T-helper 1 cell treated with Interleukin-12 subunit alpha and Interleukin-12 subunit beta and Interleukin-4 antibody, amounts not matched to agents 30 μg/mL and 1 μg/mL, for 36 hours (primary cell): Measurements from ENCODE around the gene CEP131.

ENCODE experiments used
- H3K27ac Mint-ChIP-seq: one replicate; pipeline ENCODE4 v1.8.0; 2021; ENCODE audit warnings: mild to moderate bottlenecking, mixed read lengths
- H3K27me3 Mint-ChIP-seq: one replicate; pipeline ENCODE4 v1.8.0; 2021; ENCODE audit warnings: low read depth, mixed read lengths
- H3K36me3 Mint-ChIP-seq: one replicate; pipeline ENCODE4 v1.8.0; 2021; ENCODE audit warnings: low read depth, mixed read lengths
- H3K4me1 Mint-ChIP-seq: one replicate; pipeline ENCODE4 v1.8.0; 2021; ENCODE audit warnings: low read depth, mixed read lengths
- H3K4me3 Mint-ChIP-seq: one replicate; pipeline ENCODE4 v1.8.0; 2021; ENCODE audit warnings: mild to moderate bottlenecking, moderate library complexity, mixed read lengths
- H3K9me3 Mint-ChIP-seq: one replicate; pipeline ENCODE4 v1.8.0; 2021; ENCODE audit warnings: mixed read lengths

CEP131 gene

DNA sequence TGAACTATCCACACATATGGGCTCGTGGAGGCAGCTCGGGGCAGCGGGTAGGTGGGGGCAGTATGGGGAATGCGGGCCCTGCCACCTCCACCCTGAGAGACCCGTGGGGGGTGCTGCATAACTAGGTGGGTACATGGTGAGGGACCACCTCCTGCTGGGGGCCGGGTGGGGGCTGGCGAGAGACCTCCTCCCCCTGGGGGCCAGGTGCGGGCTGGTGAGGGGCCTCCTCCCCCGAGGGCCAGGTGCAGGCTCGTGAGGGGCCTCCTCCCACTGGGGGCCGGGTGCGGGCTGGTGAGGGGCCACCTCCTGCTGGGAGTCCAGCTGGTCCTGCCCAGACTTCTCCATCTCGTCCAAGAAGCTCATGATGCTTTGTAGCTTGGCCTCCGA lies 25.4 kb downstream of the CEP131 start:
- no peak overlapping the region for H3K27ac Mint-ChIP-seq
- no peaks in the 10 kb centered on the region for H3K27me3 Mint-ChIP-seq
- H3K4me3 Mint-ChIP-seq: no peak overlapping the region

DNA sequence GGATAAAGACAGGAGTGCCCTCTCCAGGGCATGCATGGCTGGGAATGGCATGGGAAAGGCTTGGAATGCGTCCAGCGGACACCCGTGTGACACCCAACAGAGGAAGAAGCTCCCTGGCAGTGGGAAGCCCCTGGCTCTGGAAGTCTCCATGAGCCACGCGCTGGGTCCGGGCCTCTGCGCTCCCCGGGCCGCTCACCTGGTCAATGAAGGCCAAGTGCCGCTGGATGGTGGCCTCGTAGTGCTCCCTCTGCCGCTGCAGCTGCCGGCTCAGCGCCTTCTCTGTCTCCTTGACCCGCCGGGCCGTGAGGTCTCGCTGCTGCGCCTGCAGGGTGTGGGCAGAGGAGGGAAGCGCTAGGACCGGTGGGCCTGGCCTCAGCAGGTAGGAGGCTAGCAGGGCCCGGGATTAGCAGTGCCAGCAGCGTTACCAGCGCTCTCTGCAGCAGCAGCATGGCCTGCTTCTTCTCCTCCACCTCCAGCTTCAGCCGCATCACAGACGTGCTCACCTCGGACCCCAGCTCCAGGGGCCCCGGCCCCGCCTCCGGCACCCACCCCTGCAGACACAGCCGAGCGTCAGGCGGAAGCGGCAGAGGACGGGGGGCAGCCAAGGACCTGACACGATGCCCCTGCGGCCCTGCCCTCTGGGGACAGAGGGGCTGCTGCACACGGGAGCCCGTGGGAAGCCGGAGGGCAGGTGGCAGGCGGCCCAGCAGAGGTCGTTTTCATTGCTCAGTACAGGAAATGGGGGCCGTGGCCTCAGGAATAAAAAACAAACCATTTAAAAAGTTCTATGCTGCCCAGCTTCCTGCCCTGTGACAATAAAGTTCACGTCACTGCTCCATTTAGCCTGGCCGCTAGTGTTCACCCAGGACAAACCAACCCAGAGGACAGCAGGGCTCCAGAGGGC lies 26.0 kb downstream of the CEP131 start:
- Mint-ChIP-seq H3K36me3 (no peaks in the 10 kb centered on the region), H3K27me3 (no peaks in the 10 kb centered on the region)

More for the DNA sequence above, 25.4 kb downstream of the CEP131 start:
- Mint-ChIP-seq H3K9me3 (no peaks in the 10 kb centered on the region), H3K36me3 (no peaks in the 10 kb centered on the region), H3K4me1 (no peaks in the 10 kb centered on the region)

DNA sequence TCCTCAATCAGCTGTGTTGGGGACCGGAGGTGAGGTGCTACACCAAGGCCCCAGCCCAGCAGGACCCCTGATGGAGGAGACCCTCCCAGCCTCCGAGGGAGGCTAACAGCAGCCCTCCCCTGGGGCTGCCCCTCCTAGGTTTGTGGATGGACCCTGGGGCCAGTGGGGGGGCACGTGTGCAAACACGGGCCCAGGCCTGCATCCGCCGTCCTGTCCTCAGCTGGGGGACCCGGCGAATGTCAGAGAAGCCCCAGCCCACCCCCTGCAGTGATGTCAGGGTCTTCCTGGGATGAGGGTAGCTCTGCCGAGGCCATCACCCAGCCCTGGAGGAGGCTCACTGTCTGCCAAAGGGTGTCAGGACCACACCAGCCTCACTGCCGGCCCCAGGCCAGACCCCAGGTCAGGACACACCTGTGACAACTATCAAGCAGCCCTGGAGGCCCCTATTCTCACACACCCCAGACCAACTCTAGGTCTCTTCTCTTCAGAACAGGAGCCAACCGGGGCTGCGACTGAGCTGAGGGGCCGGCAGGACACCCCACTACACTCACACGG lies 26.7 kb downstream of the CEP131 start:
- Mint-ChIP-seq H3K36me3 (no peaks in the 10 kb centered on the region), H3K4me3 (no peak overlapping the region), H3K27ac (no peak overlapping the region), H3K4me1 (no peaks in the 10 kb centered on the region), H3K27me3 (no peaks in the 10 kb centered on the region), H3K9me3 (no peaks in the 10 kb centered on the region)

More for the DNA sequence above, 26.0 kb downstream of the CEP131 start:
- Mint-ChIP-seq H3K9me3 (no peaks in the 10 kb centered on the region), H3K4me1 (no peaks in the 10 kb centered on the region), H3K4me3 (no peak overlapping the region), H3K27ac (no peak overlapping the region)

DNA sequence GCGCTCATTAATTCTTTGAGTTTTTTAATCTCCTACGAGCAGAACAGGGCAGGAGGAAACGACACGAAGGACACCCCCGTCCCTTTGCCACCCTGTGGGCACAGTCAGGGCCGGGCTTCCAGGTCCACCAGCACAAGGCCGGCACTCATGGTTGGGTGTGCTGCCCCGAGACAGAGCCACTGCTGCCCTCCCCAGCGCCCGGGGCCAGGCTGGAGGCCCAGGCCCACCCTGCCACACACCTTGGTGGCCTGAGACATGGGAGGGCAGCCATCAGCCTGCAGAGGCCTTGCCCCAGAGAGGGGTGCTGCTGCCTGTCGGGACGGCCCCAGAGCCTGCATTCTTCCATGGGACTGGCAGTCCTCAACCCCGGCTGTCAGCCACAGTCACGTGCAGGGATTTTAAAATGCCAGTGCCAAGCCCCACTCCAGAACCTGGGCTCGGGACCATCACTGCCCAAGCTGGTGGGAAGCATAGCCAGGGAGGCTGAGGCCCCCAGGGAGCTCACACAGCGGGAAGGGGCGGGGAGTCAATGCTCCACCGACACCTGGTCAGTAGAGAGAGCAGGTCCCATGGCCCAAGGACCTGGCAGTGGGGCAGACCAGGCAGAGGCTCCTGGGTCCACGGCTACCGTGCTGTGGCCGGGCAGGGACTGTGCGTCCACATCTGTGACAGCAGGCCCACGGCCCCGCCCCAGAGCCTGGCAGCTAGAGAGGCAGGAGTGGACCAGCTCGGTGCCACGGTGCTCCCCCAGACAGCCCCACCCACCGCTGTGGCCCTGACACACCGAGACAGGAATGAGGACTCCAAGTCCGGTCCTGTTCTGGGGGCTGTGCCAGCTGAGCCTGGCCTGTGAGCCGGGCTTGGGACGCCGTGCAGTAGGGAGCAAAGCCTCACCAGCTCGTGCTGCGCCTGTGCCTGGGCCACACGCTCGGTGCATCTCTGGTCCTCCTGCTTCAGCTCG lies 27.5 kb downstream of the CEP131 start:
- no peaks in the 10 kb centered on the region for H3K4me1 Mint-ChIP-seq
- H3K9me3 Mint-ChIP-seq: no peaks in the 10 kb centered on the region
- no peak overlapping the region for H3K4me3 Mint-ChIP-seq
- no peak overlapping the region for H3K27ac Mint-ChIP-seq
- no peaks in the 10 kb centered on the region for H3K36me3 Mint-ChIP-seq
- no peaks in the 10 kb centered on the region for H3K27me3 Mint-ChIP-seq

DNA sequence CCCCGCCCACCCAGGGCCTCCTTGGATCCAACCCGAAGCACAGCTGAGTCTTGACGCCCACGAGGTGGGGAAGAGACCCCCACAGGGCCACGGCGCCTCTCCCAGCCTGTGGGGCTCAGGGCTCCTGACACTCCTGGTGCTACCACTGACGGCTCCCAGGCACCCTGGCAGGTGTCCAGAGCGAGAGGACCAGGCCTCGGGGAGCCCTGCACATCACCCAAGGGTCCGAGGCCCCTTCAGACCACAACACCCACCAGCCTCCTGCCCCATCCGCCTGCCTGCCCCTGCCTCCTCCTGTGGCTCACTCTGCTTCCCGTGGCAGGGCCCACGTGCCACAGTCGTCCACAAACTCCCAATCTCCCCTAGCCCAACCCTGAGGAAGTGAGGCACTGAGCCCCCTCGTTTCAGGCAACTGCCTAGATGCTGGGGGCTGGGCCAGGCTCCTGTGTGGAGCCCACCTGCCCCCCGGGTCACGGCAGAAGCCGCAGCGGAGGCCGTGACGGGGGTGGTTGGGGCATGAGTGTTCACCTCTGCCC lies 28.5 kb downstream of the CEP131 start:
- Mint-ChIP-seq H3K27me3 (no peaks in the 10 kb centered on the region), H3K4me1 (no peaks in the 10 kb centered on the region), H3K27ac (no peak overlapping the region), H3K9me3 (no peaks in the 10 kb centered on the region), H3K36me3 (no peaks in the 10 kb centered on the region), H3K4me3 (no peak overlapping the region)

DNA sequence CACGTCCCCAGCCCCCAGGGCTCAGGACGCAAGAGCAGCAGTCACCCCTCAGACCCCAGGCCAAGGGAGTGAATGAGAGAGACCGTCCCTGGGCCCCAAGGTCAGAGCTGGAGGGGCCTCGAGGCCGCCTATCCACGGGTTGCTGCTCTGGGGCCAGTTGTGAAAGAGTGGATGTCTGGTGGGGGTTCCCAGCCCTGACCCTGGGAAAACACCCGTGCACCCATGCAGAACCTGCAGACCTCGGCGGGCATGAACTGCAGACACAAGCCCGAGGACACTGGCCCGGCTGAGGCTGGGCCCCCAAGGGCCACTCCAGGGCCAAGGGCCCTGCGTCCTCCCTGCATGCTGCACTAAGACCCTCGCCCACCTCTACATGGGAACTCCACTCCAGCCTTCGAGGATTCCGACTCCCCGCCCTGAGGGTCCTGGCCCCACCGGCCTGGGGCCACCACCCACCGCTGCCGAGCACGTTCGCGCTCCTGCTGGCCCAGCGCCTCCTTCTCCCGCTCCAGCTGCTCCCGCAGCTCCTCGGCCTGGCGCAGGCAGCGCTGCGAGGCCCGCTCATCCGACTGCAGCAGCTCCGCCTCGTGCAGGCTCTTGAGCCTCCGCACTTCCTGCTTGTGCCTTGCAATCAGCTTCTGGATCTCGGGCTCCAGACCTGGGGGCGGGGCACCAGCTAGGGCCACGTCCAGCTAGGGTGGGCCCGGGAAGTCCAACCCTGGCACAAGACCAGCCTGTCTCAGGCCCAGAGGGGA lies 29.1 kb downstream of the CEP131 start:
- Mint-ChIP-seq H3K4me1 (no peaks in the 10 kb centered on the region), H3K27me3 (no peaks in the 10 kb centered on the region), H3K27ac (no peak overlapping the region), H3K9me3 (no peaks in the 10 kb centered on the region), H3K4me3 (no peak overlapping the region), H3K36me3 (no peaks in the 10 kb centered on the region)

DNA sequence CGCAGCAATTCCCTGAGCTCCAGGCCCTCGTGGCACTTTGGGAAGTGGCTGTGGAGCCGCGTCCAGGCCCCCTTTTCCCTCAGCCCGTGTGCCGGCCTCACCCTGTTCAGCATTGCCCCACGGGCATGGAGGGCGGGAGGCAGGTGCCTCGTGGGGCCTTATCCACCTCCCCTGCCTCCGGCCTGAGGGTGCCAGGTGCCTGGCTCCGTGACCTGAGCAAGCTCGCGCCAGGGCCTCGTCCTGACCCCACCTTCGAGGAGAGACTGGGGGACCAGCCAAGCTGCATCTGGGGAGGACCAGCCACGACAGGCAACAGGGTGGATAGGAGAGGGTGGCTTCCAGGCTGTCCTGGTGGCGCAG lies 29.7 kb downstream of the CEP131 start:
- Mint-ChIP-seq H3K27me3 (no peaks in the 10 kb centered on the region), H3K9me3 (no peaks in the 10 kb centered on the region), H3K36me3 (no peaks in the 10 kb centered on the region), H3K4me1 (no peaks in the 10 kb centered on the region), H3K4me3 (no peak overlapping the region), H3K27ac (no peak overlapping the region)

DNA sequence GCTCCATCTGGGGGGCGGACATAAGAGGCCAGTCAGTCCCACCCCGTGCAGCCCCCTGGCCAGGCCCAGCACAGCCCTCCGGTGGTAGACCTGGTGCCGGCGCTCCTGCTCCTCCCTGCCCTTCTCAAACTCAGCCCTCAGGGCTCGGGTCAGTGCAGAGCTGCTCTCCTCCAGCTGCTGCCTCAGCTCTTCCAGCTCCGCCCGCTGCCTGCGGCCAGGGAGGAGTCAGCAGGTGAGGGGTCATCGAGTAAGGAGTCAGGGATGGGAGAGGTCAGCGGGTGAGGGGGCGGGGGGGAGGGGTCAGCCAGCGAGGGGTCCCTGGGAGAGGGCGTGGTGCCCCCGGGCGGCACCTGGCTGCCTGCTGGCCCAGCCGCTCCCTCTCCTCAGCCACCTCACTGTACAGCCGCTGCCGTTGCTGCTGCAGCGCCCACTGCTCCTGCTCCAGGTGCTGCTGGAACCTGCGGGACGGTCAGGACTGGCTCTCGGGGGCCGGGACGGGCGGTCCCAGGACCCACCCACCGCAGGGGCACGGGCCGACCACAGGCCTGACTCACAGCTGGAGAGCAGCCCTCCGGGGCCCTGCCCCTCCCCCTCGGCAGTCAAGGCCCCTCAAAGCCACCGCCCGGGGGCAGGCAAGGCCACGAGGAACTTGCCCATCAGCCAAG lies 30.2 kb downstream of the CEP131 start:
- Mint-ChIP-seq H3K36me3 (no peaks in the 10 kb centered on the region), H3K27ac (no peak overlapping the region), H3K4me1 (no peaks in the 10 kb centered on the region), H3K4me3 (no peak overlapping the region), H3K9me3 (no peaks in the 10 kb centered on the region), H3K27me3 (no peaks in the 10 kb centered on the region)

DNA sequence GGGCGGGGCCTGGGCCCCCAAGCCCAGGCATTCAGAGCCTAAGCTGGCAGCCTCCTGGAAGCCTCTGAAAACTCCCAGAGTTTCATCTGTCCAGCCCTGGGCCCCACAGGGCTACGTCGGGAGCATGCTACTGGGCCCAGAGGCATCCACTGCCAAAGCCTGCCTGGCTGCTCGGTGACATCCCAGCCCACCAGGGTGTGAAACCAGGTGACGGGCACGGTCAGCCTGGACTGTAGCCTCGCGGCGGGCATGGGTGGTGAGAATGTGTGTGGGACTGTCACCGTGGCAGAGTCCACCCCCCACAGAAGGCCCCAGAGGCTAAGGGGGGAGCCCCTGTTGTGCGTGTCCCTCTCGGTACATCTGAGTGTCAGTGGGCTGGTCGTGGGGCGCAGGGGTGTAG lies 31.1 kb downstream of the CEP131 start:
- H3K27me3 Mint-ChIP-seq: no peaks in the 10 kb centered on the region
- H3K36me3 Mint-ChIP-seq: no peaks in the 10 kb centered on the region
- no peak overlapping the region for H3K4me3 Mint-ChIP-seq
- H3K27ac Mint-ChIP-seq: no peak overlapping the region
- no peaks in the 10 kb centered on the region for H3K4me1 Mint-ChIP-seq
- no peaks in the 10 kb centered on the region for H3K9me3 Mint-ChIP-seq

DNA sequence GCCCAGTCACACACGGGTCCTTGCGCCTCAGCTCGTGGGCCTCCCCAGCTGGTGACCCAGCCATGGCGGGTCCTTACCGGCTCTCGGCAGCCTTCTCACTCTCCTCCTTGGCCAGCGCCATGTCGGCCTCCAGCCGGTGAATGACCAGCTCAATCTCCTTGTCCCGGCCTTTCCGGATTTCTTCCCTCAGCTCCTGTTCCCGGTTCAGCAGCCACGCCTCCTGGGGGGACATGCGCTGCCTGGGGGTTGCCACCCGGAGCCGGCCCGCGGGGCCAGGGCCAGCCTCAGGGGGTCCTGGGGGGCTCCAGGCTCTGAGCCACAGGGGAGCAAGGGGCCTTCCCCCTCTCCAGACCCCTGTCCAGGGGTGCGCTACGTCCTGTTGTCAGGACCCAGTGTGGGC lies 31.6 kb downstream of the CEP131 start:
- Mint-ChIP-seq H3K36me3 (no peaks in the 10 kb centered on the region), H3K27ac (no peak overlapping the region), H3K4me1 (no peaks in the 10 kb centered on the region), H3K27me3 (no peaks in the 10 kb centered on the region), H3K4me3 (no peak overlapping the region), H3K9me3 (no peaks in the 10 kb centered on the region)

DNA sequence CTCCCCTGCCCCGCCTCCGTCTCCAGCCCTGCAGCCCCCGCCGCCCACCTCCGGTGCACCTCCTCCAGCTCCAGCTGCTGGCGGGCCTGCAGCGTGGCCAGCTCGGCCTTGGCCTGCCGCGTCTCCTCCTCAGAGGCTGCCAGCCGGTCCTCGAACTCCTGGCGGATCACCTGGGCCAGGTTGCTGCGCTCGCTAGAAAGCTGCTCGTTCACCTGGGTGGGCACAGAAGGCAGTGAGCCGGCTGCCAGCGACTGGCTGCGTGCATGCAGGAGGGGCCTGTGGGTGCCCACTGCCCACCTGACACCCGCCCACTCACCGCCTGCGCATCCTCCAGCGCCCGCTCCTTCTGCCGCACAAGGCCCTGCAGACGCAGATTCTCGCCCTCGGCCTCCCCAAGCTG lies 32.2 kb downstream of the CEP131 start:
- Mint-ChIP-seq H3K36me3 (no peaks in the 10 kb centered on the region), H3K4me3 (no peak overlapping the region), H3K27me3 (no peaks in the 10 kb centered on the region), H3K27ac (no peak overlapping the region), H3K9me3 (no peaks in the 10 kb centered on the region), H3K4me1 (no peaks in the 10 kb centered on the region)

GRCh38 chr17:81189670-81190530 lies 32.9 kb downstream of the CEP131 start:
- H3K27me3 Mint-ChIP-seq: no peaks in the 10 kb centered on the region
- no peaks in the 10 kb centered on the region for H3K36me3 Mint-ChIP-seq
- H3K4me1 Mint-ChIP-seq: no peaks in the 10 kb centered on the region
- H3K9me3 Mint-ChIP-seq: no peaks in the 10 kb centered on the region
- no peak overlapping the region for H3K27ac Mint-ChIP-seq
- H3K4me3 Mint-ChIP-seq: no peak overlapping the region

GRCh38 chr17:81189016-81189415 lies 33.7 kb downstream of the CEP131 start:
- Mint-ChIP-seq H3K4me3 (no peak overlapping the region), H3K27me3 (no peaks in the 10 kb centered on the region), H3K27ac (no peak overlapping the region), H3K4me1 (no peaks in the 10 kb centered on the region), H3K9me3 (no peaks in the 10 kb centered on the region), H3K36me3 (no peaks in the 10 kb centered on the region)
